ENCODE data around the gene AFF3.
A peak's percentile ranks its signal among the peaks of the same experiment; 100 is the strongest.
"Not testable (repeated sequence)": the region's sequence is repeated elsewhere in the genome, so short reads cannot be mapped to it uniquely, and the experiment has no call there.

The AFF3 gene

GRCh38 chr2:99520195-99520594 is 622.2 kb downstream of the AFF3 start:
- no peaks in the 10 kb centered on the region for H3K9me3 ChIP-seq (ENCODE audit: control insufficient read depth in 2 of 2, low read length in 2 of 2)
- H3K27me3 ChIP-seq (ENCODE audit: control insufficient read depth in 1 of 2, insufficient read depth in 2 of 2, low read length in 2 of 2) = no peaks in the 10 kb centered on the region
- no peaks in the 10 kb centered on the region for H3K36me3 ChIP-seq (ENCODE audit: control insufficient read depth in 2 of 2, insufficient read depth in 2 of 2, low read length in 2 of 2)
- no peak overlapping the region for H3K9ac ChIP-seq (ENCODE audit: low read length in 2 of 2)
- no peak overlapping the region for H3K27ac ChIP-seq (ENCODE audit: low read length)
- H3K4me3 ChIP-seq (ENCODE audit: low read length in 2 of 2) = no peak overlapping the region
- no peaks in the 10 kb centered on the region for H3K4me1 ChIP-seq (ENCODE audit: control insufficient read depth, insufficient read depth, low read length)

GRCh38 chr2:99514357-99514756 is 628.0 kb downstream of the AFF3 start:
- no peaks in the 10 kb centered on the region for H3K36me3 ChIP-seq (ENCODE audit: control insufficient read depth in 2 of 2, insufficient read depth in 2 of 2, low read length in 2 of 2)
- H3K4me1 ChIP-seq (ENCODE audit: control insufficient read depth, insufficient read depth, low read length) = peaks cover 11% of the 10 kb centered on the region
- no peak overlapping the region for H3K27ac ChIP-seq (ENCODE audit: low read length)
- H3K9me3 ChIP-seq (ENCODE audit: control insufficient read depth in 2 of 2, low read length in 2 of 2) = no peaks in the 10 kb centered on the region
- H3K27me3 ChIP-seq (ENCODE audit: control insufficient read depth in 1 of 2, insufficient read depth in 2 of 2, low read length in 2 of 2) = no peaks in the 10 kb centered on the region
- no peak overlapping the region for H3K4me3 ChIP-seq (ENCODE audit: low read length in 2 of 2)
- H3K9ac ChIP-seq (ENCODE audit: low read length in 2 of 2) = no peak overlapping the region

GRCh38 chr2:99512181-99512591 is 630.2 kb downstream of the AFF3 start:
- no peaks in the 10 kb centered on the region for H3K36me3 ChIP-seq (ENCODE audit: control insufficient read depth in 2 of 2, insufficient read depth in 2 of 2, low read length in 2 of 2)
- no peak overlapping the region for H3K9ac ChIP-seq (ENCODE audit: low read length in 2 of 2)
- peaks cover 25% of the 10 kb centered on the region for H3K4me1 ChIP-seq (ENCODE audit: control insufficient read depth, insufficient read depth, low read length)
- H3K27ac ChIP-seq (ENCODE audit: low read length) = no peak overlapping the region
- H3K9me3 ChIP-seq (ENCODE audit: control insufficient read depth in 2 of 2, low read length in 2 of 2) = no peaks in the 10 kb centered on the region
- peak overlapping the region in 1 of 2 donors; percentile 33 for H3K4me3 ChIP-seq (ENCODE audit: low read length in 2 of 2)
- no peaks in the 10 kb centered on the region for H3K27me3 ChIP-seq (ENCODE audit: control insufficient read depth in 1 of 2, insufficient read depth in 2 of 2, low read length in 2 of 2)

- Histone ChIP-seq H3K9ac (ENCODE audit: low read length in 2 of 2) (no peak overlapping the region), H3K4me3 (ENCODE audit: low read length in 2 of 2) (no peak overlapping the region), H3K36me3 (ENCODE audit: control insufficient read depth in 2 of 2, insufficient read depth in 2 of 2, low read length in 2 of 2) (no peaks in the 10 kb centered on the region), H3K9me3 (ENCODE audit: control insufficient read depth in 2 of 2, low read length in 2 of 2) (no peaks in the 10 kb centered on the region), H3K27me3 (ENCODE audit: control insufficient read depth in 1 of 2, insufficient read depth in 2 of 2, low read length in 2 of 2) (no peaks in the 10 kb centered on the region), H3K4me1 (ENCODE audit: control insufficient read depth, insufficient read depth, low read length) (peaks cover 25% of the 10 kb centered on the region), H3K27ac (ENCODE audit: low read length) (no peak overlapping the region)
These were observed 633.0 kb downstream of the AFF3 start for GRCh38 chr2:99509387-99509786.

GRCh38 chr2:99507937-99508818 is 634.2 kb downstream of the AFF3 start:
- Histone ChIP-seq H3K9ac (ENCODE audit: low read length in 2 of 2) (no peak overlapping the region), H3K27me3 (ENCODE audit: control insufficient read depth in 1 of 2, insufficient read depth in 2 of 2, low read length in 2 of 2) (no peaks in the 10 kb centered on the region), H3K9me3 (ENCODE audit: control insufficient read depth in 2 of 2, low read length in 2 of 2) (no peaks in the 10 kb centered on the region), H3K4me1 (ENCODE audit: control insufficient read depth, insufficient read depth, low read length) (peaks cover 25% of the 10 kb centered on the region), H3K27ac (ENCODE audit: low read length) (no peak overlapping the region), H3K4me3 (ENCODE audit: low read length in 2 of 2) (no peak overlapping the region), H3K36me3 (ENCODE audit: control insufficient read depth in 2 of 2, insufficient read depth in 2 of 2, low read length in 2 of 2) (no peaks in the 10 kb centered on the region)

GRCh38 chr2:99504844-99505584 is 637.4 kb downstream of the AFF3 start:
- peaks cover 14% of the 10 kb centered on the region for H3K4me1 ChIP-seq (ENCODE audit: control insufficient read depth, insufficient read depth, low read length)

GRCh38 chr2:99503662-99504416 is 638.6 kb downstream of the AFF3 start:
- not testable (repeated sequence) for H3K27ac ChIP-seq (ENCODE audit: low read length); H3K36me3 ChIP-seq (ENCODE audit: control insufficient read depth in 2 of 2, insufficient read depth in 2 of 2, low read length in 2 of 2); H3K9me3 ChIP-seq (ENCODE audit: control insufficient read depth in 2 of 2, low read length in 2 of 2); H3K4me3 ChIP-seq (ENCODE audit: low read length in 2 of 2); H3K9ac ChIP-seq (ENCODE audit: low read length in 2 of 2); H3K27me3 ChIP-seq (ENCODE audit: control insufficient read depth in 1 of 2, insufficient read depth in 2 of 2, low read length in 2 of 2)
- H3K4me1 ChIP-seq (ENCODE audit: control insufficient read depth, insufficient read depth, low read length) = peaks cover 11% of the 10 kb centered on the region

More at GRCh38 chr2:99504844-99505584, 637.4 kb downstream of the AFF3 start:
- no peaks in the 10 kb centered on the region for H3K9me3 ChIP-seq (ENCODE audit: control insufficient read depth in 2 of 2, low read length in 2 of 2)
- no peaks in the 10 kb centered on the region for H3K27me3 ChIP-seq (ENCODE audit: control insufficient read depth in 1 of 2, insufficient read depth in 2 of 2, low read length in 2 of 2)
- no peak overlapping the region for H3K9ac ChIP-seq (ENCODE audit: low read length in 2 of 2)
- no peak overlapping the region for H3K4me3 ChIP-seq (ENCODE audit: low read length in 2 of 2)
- no peak overlapping the region for H3K27ac ChIP-seq (ENCODE audit: low read length)
- H3K36me3 ChIP-seq (ENCODE audit: control insufficient read depth in 2 of 2, insufficient read depth in 2 of 2, low read length in 2 of 2) = no peaks in the 10 kb centered on the region

GRCh38 chr2:99496021-99496420 is 646.4 kb downstream of the AFF3 start:
- Histone ChIP-seq H3K4me1 (ENCODE audit: control insufficient read depth, insufficient read depth, low read length) (no peaks in the 10 kb centered on the region), H3K27me3 (ENCODE audit: control insufficient read depth in 1 of 2, insufficient read depth in 2 of 2, low read length in 2 of 2) (no peaks in the 10 kb centered on the region), H3K27ac (ENCODE audit: low read length) (no peak overlapping the region), H3K9ac (ENCODE audit: low read length in 2 of 2) (no peak overlapping the region), H3K36me3 (ENCODE audit: control insufficient read depth in 2 of 2, insufficient read depth in 2 of 2, low read length in 2 of 2) (no peaks in the 10 kb centered on the region), H3K9me3 (ENCODE audit: control insufficient read depth in 2 of 2, low read length in 2 of 2) (no peaks in the 10 kb centered on the region), H3K4me3 (ENCODE audit: low read length in 2 of 2) (no peak overlapping the region)
